K562 (cell line): ENCODE results near the gene SPEG. TPM values are rescaled to one million over a fixed set of nuclear protein-coding genes. Genes with fewer than 3 reads are reported as not detected.

Experiments used
- ATAC-seq: fragments of 200-7000 bp; cut with Tn5 transposase; 3 replicates; pipeline ENCODE4 v1.9.1; 2020; ENCODE audit warnings: moderate library complexity
- BruUV-seq: library from RNA; stranded (reverse); fragments of 400-500 nt; replicated peaks from 2 replicates; lab custom pipeline; 2021; lab: Mats Ljungman, UMichigan
- CTCF ChIA-PET: fragments of 300-600 bp; formaldehyde crosslinking; extraction: SDS; loops from one replicate; lab custom pipeline; 2021; ENCODE audit warnings: low intra/inter-chr PET ratio; lab: Yijun Ruan, JAX
- POLR2A ChIA-PET: fragments of 300-600, 350-650 bp; sonication (Branson Sonifier 250); formaldehyde crosslinking; extraction: SDS; loops from one replicate; lab custom pipeline; 2021; ENCODE audit warnings: antibody characterized with exemption, inconsistent platforms; lab: Yijun Ruan, JAX
- DNase-seq, 4 experiments: peaks; one replicate each; pipeline versions ENCODE4 v3.0.0 to v3.0.0-alpha.2; 2011 to 2018; ENCODE audit warnings: low spot score in 3 of 4, mixed read lengths in 3 of 4; ENCODE audit errors: extremely low read depth in 1 of 4
- FAIRE-seq: peaks from 2 replicates; lab custom pipeline; 2011; peaks lifted over from hg19 to GRCh38; lab: Jason Lieb, UNC
- H2AFZ ChIP-seq: 2 replicates; pipeline ENCODE4 v1.6.0; 2011; ENCODE audit warnings: low read depth, low read length, control low read depth, inconsistent platforms
- H3K27ac ChIP-seq: fragments of 200-600 bp; 3 replicates; pipeline ENCODE4 v1.8.0; 2011; ENCODE audit warnings: low read depth, mild to moderate bottlenecking, control low read depth, inconsistent platforms, low read length, moderate library complexity, mixed read lengths; ENCODE audit errors: extremely low read depth
- H3K27me3 ChIP-seq, 2 experiments: fragments of 300-600 bp in 1 of 2; 2 replicates in 1 of 2; 3 replicates in 1 of 2; pipeline versions ENCODE4 v1.6.0 to v1.8.0; 2011; ENCODE audit warnings: inconsistent platforms in 2 of 2, low read length in 2 of 2, mild to moderate bottlenecking in 1 of 2, mixed read lengths in 1 of 2, moderate library complexity in 1 of 2; ENCODE audit not compliant: control insufficient read depth in 2 of 2, insufficient read depth in 2 of 2
- H3K36me3 ChIP-seq: fragments of 300-600 bp; 3 replicates; pipeline ENCODE4 v1.8.0; 2011; ENCODE audit warnings: mild to moderate bottlenecking, low read length, inconsistent platforms; ENCODE audit not compliant: control insufficient read depth, insufficient read depth
- H3K4me1 ChIP-seq, 2 experiments: fragments of 200-600 bp in 1 of 2; replicated peaks in 1 of 2; 2 replicates in 1 of 2; 3 replicates in 1 of 2; pipeline versions ENCODE4 v1.5.1 to v1.8.0; 2011; ENCODE audit warnings: inconsistent platforms in 2 of 2, low read length in 2 of 2, mild to moderate bottlenecking in 1 of 2, mixed read lengths in 1 of 2, moderate library complexity in 1 of 2; ENCODE audit not compliant: control insufficient read depth in 2 of 2, insufficient read depth in 2 of 2
- H3K4me2 ChIP-seq: 2 replicates; pipeline ENCODE4 v1.6.1; 2011; ENCODE audit warnings: low read length, control low read depth, inconsistent platforms, mixed read lengths; ENCODE audit not compliant: insufficient read depth
- H3K4me3 ChIP-seq: fragments of 200-600 bp; sonication (generic), shearing (Covaris generic); 2 replicates; pipeline ENCODE4 v1.5.1; 2016; ENCODE audit warnings: control low read depth, inconsistent platforms
- H3K79me2 ChIP-seq: fragments of 200-600 bp; 3 replicates; pipeline ENCODE4 v1.8.0; 2011; ENCODE audit warnings: low read length, inconsistent platforms; ENCODE audit not compliant: control insufficient read depth, insufficient read depth
- H3K9ac ChIP-seq, 2 experiments: 2 replicates each; pipeline versions ENCODE4 v1.6.0 to v1.6.1; 2011; ENCODE audit warnings: low read depth in 2 of 2, low read length in 2 of 2, control low read depth in 1 of 2, inconsistent platforms in 1 of 2, mild to moderate bottlenecking in 1 of 2, mixed read lengths in 1 of 2; ENCODE audit not compliant: insufficient read depth in 1 of 2
- H3K9me1 ChIP-seq: one replicate; pipeline ENCODE4 v1.6.0; 2011; ENCODE audit warnings: inconsistent platforms, mild to moderate bottlenecking, low read length, moderate library complexity; ENCODE audit not compliant: control insufficient read depth, insufficient read depth
- H3K9me3 ChIP-seq: replicated peaks from 2 replicates; pipeline ENCODE4 v1.5.1; 2011; ENCODE audit warnings: low read depth, low read length, inconsistent platforms; ENCODE audit not compliant: control insufficient read depth, insufficient read depth
- H4K20me1 ChIP-seq: replicated peaks from 2 replicates; pipeline ENCODE4 v1.6.1; 2011; ENCODE audit warnings: low read length, inconsistent platforms, mixed read lengths; ENCODE audit not compliant: control insufficient read depth, insufficient read depth
- BRD9 ChIP-seq: fragments of 450-650 bp; IDR thresholded peaks from 2 replicates; pipeline ENCODE4 v1.6.1; 2018; ENCODE audit warnings: low read depth; ENCODE audit not compliant: partially characterized antibody
- CXXC5 ChIP-seq: fragments of 250-450 bp; sonication (Bioruptor Pico); IDR thresholded peaks from 2 replicates; pipeline ENCODE4 v1.8.0; 2022; ENCODE audit warnings: inconsistent platforms, mild to moderate bottlenecking, moderate library complexity
- EHMT2 ChIP-seq: fragments of 450-650 bp; IDR thresholded peaks from 2 replicates; pipeline ENCODE4 v1.6.1; 2018; ENCODE audit warnings: antibody characterized with exemption
- HDGF ChIP-seq: fragments of 450-650 bp; IDR thresholded peaks from 2 replicates; pipeline ENCODE4 v1.6.1; 2016
- PBX2 ChIP-seq, 2 experiments: IDR thresholded peaks in 1 of 2; conservative IDR thresholded peaks in 1 of 2; 2 replicates each; pipeline ENCODE4 v1.6.1; 2016; ENCODE audit warnings: low read depth in 2 of 2, mild to moderate bottlenecking in 1 of 2, missing compliant biosample characterization in 1 of 2, missing genetic modification characterization in 1 of 2, moderate library complexity in 1 of 2
- SOX6 ChIP-seq: fragments of 450-650 bp; IDR thresholded peaks from 2 replicates; pipeline ENCODE4 v1.6.1; 2014; ENCODE audit warnings: mild to moderate bottlenecking
- TSC22D4 ChIP-seq: fragments of 450-650 bp; IDR thresholded peaks from 2 replicates; pipeline ENCODE4 v1.6.1; 2016; ENCODE audit warnings: missing genetic modification characterization, missing biosample characterization, control low read depth
- ZBTB2 ChIP-seq: fragments of 450-650 bp; IDR thresholded peaks from 2 replicates; pipeline ENCODE4 v1.6.1; 2016; ENCODE audit warnings: antibody characterized with exemption
- WGBS: fragments of 100-300 bp; shearing (Covaris generic); methylation state at CpG from one replicate; pipeline ENCODE4 v1.1.6; 2016; ENCODE audit warnings: low coverage, mixed read lengths; ENCODE audit not compliant: insufficient coverage; ENCODE audit errors: missing lambda C conversion rate; 5-methylcytosine and 5-hydroxymethylcytosine counted together
- in situ Hi-C: fragments of 300-500 bp; cut with MboI; formaldehyde crosslinking; loops from 4 replicates; pipeline ENCODE4 v1.15.0; 2018; ENCODE audit warnings: inconsistent platforms, mixed read lengths
- intact Hi-C: fragments of 100-400 bp; cut with micrococcal nuclease; formaldehyde crosslinking; loops from 2 replicates; pipeline ENCODE4 v1.14.2; 2022
- polyA plus RNA-seq, 8 experiments: library from polyadenylated mRNA; depleted of rRNA in 4 of 8; stranded (reverse) in 5 of 8; unstranded in 3 of 8; fragments of >200 nt; fragmentation: Nextera tagmentation in 2 of 8; fragmentation: Illumina TruSeq in 1 of 8; extraction: Ambion mirVana in 2 of 8; extraction: Trizol in 1 of 8; gene quantifications; 2 replicates each; pipeline versions ENCODE4 v1.2.1 to v1.2.3, GENCODE V29; 2011 to 2014; ENCODE audit warnings: inconsistent platforms in 1 of 8, missing spikeins in 1 of 8
- total RNA-seq, 7 experiments: library from RNA; depleted of rRNA in 6 of 7; stranded (reverse); fragments of >200 nt in 6 of 7; fragmentation: Illumina TruSeq in 2 of 7; extraction: Trizol in 2 of 7; gene quantifications; 2 replicates each; pipeline versions ENCODE4 v1.2.1 to v1.2.3, GENCODE V29; 2011 to 2021; ENCODE audit warnings: low replicate concordance in 1 of 7

SPEG gene
- total and polyA plus RNA-seq, 9 of the 15 experiments (the other 6 are each of a cell fraction or from before 2014, with no cell fraction given) = 0.49 to 8.7 (median 3.0) TPM

GRCh38 chr2:219449609-219450008, 15.0 kb downstream of the SPEG start (continued):
- TF ChIP-seq PBX2 (CRISPR knock-in tag; IDR thresholded peaks at IDR 0.05; ENCODE audit: low read depth) (no peak), PBX2 (tag; conservative IDR thresholded peaks at IDR 0.05; ENCODE audit: low read depth) (no peak), CXXC5 (CRISPR knock-in tag) (no peak), BRD9 (no peak), TSC22D4 (tag) (no peak)

GRCh38 chr2:219451661-219452360, 17.2 kb downstream of the SPEG start:
- H3K4me1 ChIP-seq = peaks cover 12 to 17% of the 10 kb centered on the region in 2 experiments; a peak in 4 of 5 replicates
- H3K36me3 ChIP-seq = no peaks in the 10 kb centered on the region
- DNase-seq = no peak
- no peak overlapping the region for H3K4me3 ChIP-seq
- ATAC-seq = no peak
- in situ Hi-C loops = no loop called here
- H3K9ac ChIP-seq = no peak overlapping the region
- H3K4me2 ChIP-seq = no peak overlapping the region
- POLR2A ChIA-PET = interaction anchor here (0.6 kb wide), 1 partner anchor 25 kb away, joined by 3 read pairs; no protein-coding TSS in a partner anchor
- H2AFZ ChIP-seq = no peak overlapping the region
- no peaks in the 10 kb centered on the region for H3K9me1 ChIP-seq
- WGBS = 61% methylated on average over 5 of the region's 18 CpGs
- no peaks in the 10 kb centered on the region for H3K9me3 ChIP-seq
- no peaks in the 10 kb centered on the region for H3K79me2 ChIP-seq
- H3K27ac ChIP-seq = no peak overlapping the region
- BruUV-seq = no TSS peak
- no peaks in the 10 kb centered on the region for H3K27me3 ChIP-seq
- intact Hi-C loops = no loop called here
- no peaks in the 10 kb centered on the region for H4K20me1 ChIP-seq
- FAIRE-seq = no peak
- CTCF ChIA-PET = no interaction called here
- TF ChIP-seq SOX6 (no peak), EHMT2 (no peak), HDGF (no peak), ZBTB2 (no peak)
